Astrocyte (in vitro differentiated cells and primary cell): ENCODE measurements around the gene SLC9A3. TPM values are rescaled to one million over a fixed set of nuclear protein-coding genes. Genes with fewer than 3 reads are reported as not detected.

Experiments used
- DNase-seq: peaks from one replicate; pipeline ENCODE4 v3.0.0-alpha.2; 2010; ENCODE audit warnings: low read depth
- FAIRE-seq: peaks from 2 replicates; lab custom pipeline; 2011; peaks lifted over from hg19 to GRCh38; lab: Jason Lieb, UNC
- H2AFZ ChIP-seq: 2 replicates; pipeline ENCODE4 v1.6.0; 2012; ENCODE audit warnings: low read depth, low read length, inconsistent platforms
- H3K27ac ChIP-seq: 2 replicates; pipeline ENCODE4 v1.5.1; 2011; ENCODE audit warnings: low read depth, low read length, inconsistent platforms
- H3K27me3 ChIP-seq: 2 replicates; pipeline ENCODE4 v1.6.0; 2011; ENCODE audit warnings: low read length, inconsistent platforms; ENCODE audit not compliant: insufficient read depth
- H3K36me3 ChIP-seq: 2 replicates; pipeline ENCODE4 v1.5.1; 2011; ENCODE audit warnings: low read length, inconsistent platforms; ENCODE audit not compliant: insufficient read depth
- H3K4me1 ChIP-seq: 2 replicates; pipeline ENCODE4 v1.5.1; 2011; ENCODE audit warnings: low read length, inconsistent platforms; ENCODE audit not compliant: insufficient read depth
- H3K4me2 ChIP-seq: 2 replicates; pipeline ENCODE4 v1.6.0; 2012; ENCODE audit warnings: low read length, inconsistent platforms
- H3K4me3 ChIP-seq: 2 replicates; pipeline ENCODE4 v1.5.1; 2011; ENCODE audit warnings: low read depth, mild to moderate bottlenecking, low read length, inconsistent platforms; ENCODE audit not compliant: insufficient read depth
- H3K79me2 ChIP-seq: 2 replicates; pipeline ENCODE4 v1.6.0; 2012; ENCODE audit warnings: mild to moderate bottlenecking, low read length, inconsistent platforms; ENCODE audit not compliant: insufficient read depth
- H3K9ac ChIP-seq: 2 replicates; pipeline ENCODE4 v1.6.0; 2012; ENCODE audit warnings: mild to moderate bottlenecking, low read length, inconsistent platforms
- H3K9me3 ChIP-seq: 2 replicates; pipeline ENCODE4 v1.5.1; 2012; ENCODE audit warnings: low read depth, mild to moderate bottlenecking, low read length, inconsistent platforms; ENCODE audit not compliant: insufficient read depth
- H4K20me1 ChIP-seq: 2 replicates; pipeline ENCODE4 v1.6.0; 2012; ENCODE audit warnings: low read length, inconsistent platforms; ENCODE audit not compliant: insufficient read depth
- H3K27ac Mint-ChIP-seq: one replicate; pipeline ENCODE4 v1.8.0; 2021; ENCODE audit warnings: mild to moderate bottlenecking, mixed read lengths; ENCODE audit not compliant: unreplicated experiment
- H3K27me3 Mint-ChIP-seq: one replicate; pipeline ENCODE4 v1.8.0; 2021; ENCODE audit warnings: low read depth, mixed read lengths; ENCODE audit not compliant: unreplicated experiment
- H3K36me3 Mint-ChIP-seq: one replicate; pipeline ENCODE4 v1.8.0; 2021; ENCODE audit warnings: low read depth, mixed read lengths; ENCODE audit not compliant: unreplicated experiment
- H3K4me1 Mint-ChIP-seq: one replicate; pipeline ENCODE4 v1.8.0; 2021; ENCODE audit warnings: low read depth, mixed read lengths; ENCODE audit not compliant: unreplicated experiment
- H3K4me3 Mint-ChIP-seq: one replicate; pipeline ENCODE4 v1.8.0; 2021; ENCODE audit warnings: mild to moderate bottlenecking, moderate library complexity, mixed read lengths; ENCODE audit not compliant: unreplicated experiment
- H3K9me3 Mint-ChIP-seq: one replicate; pipeline ENCODE4 v1.8.0; 2021; ENCODE audit warnings: mild to moderate bottlenecking, mixed read lengths; ENCODE audit not compliant: unreplicated experiment
- EZH2 ChIP-seq: IDR thresholded peaks from 2 replicates; pipeline ENCODE4 v1.6.1; 2012; ENCODE audit warnings: mild to moderate bottlenecking, low read length, inconsistent platforms; ENCODE audit not compliant: insufficient read depth
- total RNA-seq: library from RNA; stranded (reverse); gene quantifications from 2 replicates; pipeline ENCODE4 v1.2.1, GENCODE V29; 2021
- TF ChIP-seq, protein P1 (sequence below): IDR thresholded peaks from 2 replicates; pipeline ENCODE4 v1.5.1; 2011; ENCODE audit warnings: low read depth, mild to moderate bottlenecking, inconsistent platforms, low read length, moderate library complexity; ENCODE audit not compliant: insufficient read depth

SLC9A3 gene
- total RNA-seq, 1 donor from 2014 or later: 1.0 TPM

- peaks cover 78% of the 10 kb centered on the region for H3K27me3 ChIP-seq
- Mint-ChIP-seq H3K9me3 (no peaks in the 10 kb centered on the region), H3K4me1 (peaks cover 6% of the 10 kb centered on the region), H3K27ac (no peak overlapping the region), H3K36me3 (no peaks in the 10 kb centered on the region), H3K4me3 (no peak overlapping the region), H3K27me3 (peaks cover 77% of the 10 kb centered on the region)
- H3K4me3 ChIP-seq: no peak overlapping the region
- DNase-seq: no peak
- H3K9me3 ChIP-seq: no peaks in the 10 kb centered on the region
- H3K4me2 ChIP-seq: no peak overlapping the region
- no peak overlapping the region for H2AFZ ChIP-seq
- no peaks in the 10 kb centered on the region for H3K36me3 ChIP-seq
- no peaks in the 10 kb centered on the region for H4K20me1 ChIP-seq
- H3K4me1 ChIP-seq: peaks cover 2% of the 10 kb centered on the region
- TF ChIP-seq, protein P1, sequence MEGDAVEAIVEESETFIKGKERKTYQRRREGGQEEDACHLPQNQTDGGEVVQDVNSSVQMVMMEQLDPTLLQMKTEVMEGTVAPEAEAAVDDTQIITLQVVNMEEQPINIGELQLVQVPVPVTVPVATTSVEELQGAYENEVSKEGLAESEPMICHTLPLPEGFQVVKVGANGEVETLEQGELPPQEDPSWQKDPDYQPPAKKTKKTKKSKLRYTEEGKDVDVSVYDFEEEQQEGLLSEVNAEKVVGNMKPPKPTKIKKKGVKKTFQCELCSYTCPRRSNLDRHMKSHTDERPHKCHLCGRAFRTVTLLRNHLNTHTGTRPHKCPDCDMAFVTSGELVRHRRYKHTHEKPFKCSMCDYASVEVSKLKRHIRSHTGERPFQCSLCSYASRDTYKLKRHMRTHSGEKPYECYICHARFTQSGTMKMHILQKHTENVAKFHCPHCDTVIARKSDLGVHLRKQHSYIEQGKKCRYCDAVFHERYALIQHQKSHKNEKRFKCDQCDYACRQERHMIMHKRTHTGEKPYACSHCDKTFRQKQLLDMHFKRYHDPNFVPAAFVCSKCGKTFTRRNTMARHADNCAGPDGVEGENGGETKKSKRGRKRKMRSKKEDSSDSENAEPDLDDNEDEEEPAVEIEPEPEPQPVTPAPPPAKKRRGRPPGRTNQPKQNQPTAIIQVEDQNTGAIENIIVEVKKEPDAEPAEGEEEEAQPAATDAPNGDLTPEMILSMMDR: no peak
- no peak for TF ChIP-seq EZH2
- no peak overlapping the region for H3K27ac ChIP-seq
- no peak for FAIRE-seq
- no peak overlapping the region for H3K9ac ChIP-seq
- no peaks in the 10 kb centered on the region for H3K79me2 ChIP-seq
Measured at GRCh38 chr5:525916-526315, 1.7 kb upstream of the SLC9A3 start.

- Histone ChIP-seq H3K27me3 (peaks cover 70% of the 10 kb centered on the region), H3K4me1 (peaks cover 2% of the 10 kb centered on the region), H3K27ac (no peak overlapping the region), H3K79me2 (no peaks in the 10 kb centered on the region), H2AFZ (no peak overlapping the region), H3K36me3 (no peaks in the 10 kb centered on the region), H3K9ac (no peak overlapping the region), H4K20me1 (no peaks in the 10 kb centered on the region), H3K9me3 (no peaks in the 10 kb centered on the region), H3K4me3 (no peak overlapping the region), H3K4me2 (no peak overlapping the region)
- peak; percentile 28 for TF ChIP-seq EZH2
- TF ChIP-seq, protein P1: no peak
- Mint-ChIP-seq H3K36me3 (no peaks in the 10 kb centered on the region), H3K27me3 (peaks cover 73% of the 10 kb centered on the region), H3K4me1 (peaks cover 6% of the 10 kb centered on the region), H3K9me3 (no peaks in the 10 kb centered on the region), H3K27ac (no peak overlapping the region), H3K4me3 (no peak overlapping the region)
- DNase-seq (no peak), FAIRE-seq (no peak)
Measured at GRCh38 chr5:524973-525761, 918 bp upstream of the SLC9A3 start.
